Naive thymus-derived CD4-positive, alpha-beta T cell (primary cell): ENCODE results near the gene DLL1. TPM values are rescaled to one million over a fixed set of nuclear protein-coding genes. Genes with fewer than 3 reads are reported as not detected.
A peak's percentile ranks its signal among the peaks of the same experiment; 100 is the strongest.

Experiments used
- ATAC-seq: fragments of 150-1000 bp; cut with Tn5 transposase; 2 replicates; pipeline ENCODE4 v1.10.0; 2021; ENCODE audit warnings: mild to moderate bottlenecking, moderate library complexity
- CTCF ChIA-PET: fragments of 350-600 bp; sonication (Branson Sonifier 250); formaldehyde crosslinking; loops from one replicate; lab custom pipeline; 2021; ENCODE audit warnings: antibody characterized with exemption; lab: Charles Lee
- POLR2A ChIA-PET: fragments of 350-600 bp; sonication (Branson Sonifier 250); formaldehyde crosslinking; loops from one replicate; lab custom pipeline; 2021; ENCODE audit warnings: antibody characterized with exemption, inconsistent platforms; lab: Charles Lee
- DNase-seq, 9 donors: peaks; one replicate each; pipeline versions ENCODE4 v3.0.0 to v3.0.0-alpha.2; 2020 to 2022; ENCODE audit warnings: mixed read lengths in 1 of 9
- H3K27ac ChIP-seq: one replicate; pipeline ENCODE4 v1.7.0; 2013; ENCODE audit warnings: mild to moderate bottlenecking, low read depth, low read length, moderate library complexity
- H3K27me3 ChIP-seq, 2 donors: one replicate each; pipeline ENCODE4 v1.7.0; 2013; ENCODE audit warnings: low read length in 2 of 2, mild to moderate bottlenecking in 2 of 2, moderate library complexity in 2 of 2; ENCODE audit not compliant: control insufficient read depth in 2 of 2, insufficient read depth in 2 of 2
- H3K36me3 ChIP-seq, 3 experiments: 1 replicate in 2 of 3; 2 replicates in 1 of 3; pipeline ENCODE4 v1.7.0; 2013; ENCODE audit warnings: low read length in 3 of 3, mild to moderate bottlenecking in 3 of 3, moderate library complexity in 1 of 3; ENCODE audit not compliant: insufficient read depth in 3 of 3, control insufficient read depth in 2 of 3
- H3K4me1 ChIP-seq, 2 donors: one replicate each; pipeline ENCODE4 v1.7.0; 2013; ENCODE audit warnings: low read length in 2 of 2, mild to moderate bottlenecking in 2 of 2, moderate library complexity in 1 of 2; ENCODE audit not compliant: control insufficient read depth in 2 of 2, insufficient read depth in 2 of 2
- H3K4me3 ChIP-seq: 2 replicates; pipeline ENCODE4 v1.7.0; 2013; ENCODE audit warnings: mild to moderate bottlenecking, low read length
- H3K9me3 ChIP-seq, 3 experiments: 1 replicate in 2 of 3; 2 replicates in 1 of 3; pipeline ENCODE4 v1.7.0; 2013; ENCODE audit warnings: low read length in 3 of 3; ENCODE audit not compliant: control insufficient read depth in 2 of 3
- H3K27ac Mint-ChIP-seq, 9 donors: one replicate each; pipeline ENCODE4 v1.8.0; 2020 to 2022; ENCODE audit warnings: mixed read lengths in 9 of 9, mild to moderate bottlenecking in 8 of 9, moderate library complexity in 5 of 9, inconsistent platforms in 2 of 9
- H3K27me3 Mint-ChIP-seq, 5 donors: one replicate each; pipeline ENCODE4 v1.8.0; 2021 to 2022; ENCODE audit warnings: mixed read lengths in 5 of 5, mild to moderate bottlenecking in 1 of 5
- H3K36me3 Mint-ChIP-seq, 5 donors: one replicate each; pipeline ENCODE4 v1.8.0; 2020 to 2022; ENCODE audit warnings: mixed read lengths in 5 of 5, mild to moderate bottlenecking in 3 of 5, inconsistent platforms in 1 of 5
- H3K4me1 Mint-ChIP-seq, 7 donors: one replicate each; pipeline ENCODE4 v1.8.0; 2020 to 2022; ENCODE audit warnings: mixed read lengths in 7 of 7, mild to moderate bottlenecking in 3 of 7, inconsistent platforms in 1 of 7
- H3K4me3 Mint-ChIP-seq, 10 donors: one replicate each; pipeline ENCODE4 v1.8.0; 2020 to 2022; ENCODE audit warnings: mild to moderate bottlenecking in 10 of 10, mixed read lengths in 10 of 10, moderate library complexity in 6 of 10, inconsistent platforms in 2 of 10
- H3K9me3 Mint-ChIP-seq, 11 donors: one replicate each; pipeline ENCODE4 v1.8.0; 2020 to 2022; ENCODE audit warnings: mixed read lengths in 11 of 11, mild to moderate bottlenecking in 4 of 11, inconsistent platforms in 1 of 11, moderate library complexity in 1 of 11
- intact Hi-C, 2 donors: fragments of 100-400 bp; cut with micrococcal nuclease; formaldehyde crosslinking; loops; one replicate each; pipeline ENCODE4 v1.15.1; 2023
- polyA plus RNA-seq, 2 donors: library from polyadenylated mRNA; unstranded; fragments of 300-500 nt; fragmentation: Illumina TruSeq; gene quantifications; one replicate each; pipeline ENCODE4 v1.2.3, GENCODE V29; 2021
- total RNA-seq, 6 experiments: library from RNA in 5 of 6; stranded (reverse) in 5 of 6; gene quantifications; 1 replicate in 5 of 6; 2 replicates in 1 of 6; pipeline ENCODE4 v1.2.3 and lab custom pipeline; 2021 to 2026

Gene DLL1
- total and polyA plus RNA-seq, 7 experiments from 2014 or later = 0.19 to 12.9 (median 3.3) TPM

DNA sequence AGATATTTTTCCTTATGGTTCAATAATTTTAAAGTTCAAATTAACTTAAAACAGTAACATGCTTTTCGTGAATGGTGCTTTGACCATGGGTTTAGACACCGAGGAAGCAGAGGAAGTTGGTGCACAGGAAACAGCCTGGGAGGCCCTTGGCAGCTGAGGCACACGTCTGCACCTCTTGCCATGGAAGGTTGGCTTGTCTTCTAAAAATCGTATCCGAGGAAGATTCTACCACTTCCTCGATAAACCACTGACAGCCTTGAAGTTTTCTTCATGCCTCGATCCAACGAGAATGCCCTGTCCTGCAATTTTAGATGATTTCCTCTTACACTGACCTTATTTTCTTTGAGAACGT is 12.2 kb downstream of the DLL1 start:
- Histone ChIP-seq H3K4me3 (peak overlapping the region; percentile 15), H3K27ac (peak overlapping the region; percentile 41), H3K4me1 (peaks cover 5 to 31% of the 10 kb centered on the region in 2 donors), H3K27me3 (no peaks in the 10 kb centered on the region), H3K9me3 (peaks cover 0 to 31% (median 0%) of the 10 kb centered on the region in 3 experiments), H3K36me3 (peaks cover 0 to 3% (median 0%) of the 10 kb centered on the region in 3 experiments)
- DNase-seq = peak in 4 of 9 donors; percentile 26 to 37 (median 34)
- peaks cover 0 to 57% (median 0%) of the 10 kb centered on the region in 5 donors for H3K27me3 Mint-ChIP-seq
- POLR2A ChIA-PET = interaction anchor here (0.8 to 4.4 kb wide), 3 partner anchors 8 to 12 kb away, joined by 3 to 22 read pairs (median 4); partner anchors contain the start of gene DLL1
- peak overlapping the region in 9 of 10 donors; percentile 54 to 82 (median 65) for H3K4me3 Mint-ChIP-seq
- peak overlapping the region in 8 of 9 donors; percentile 71 to 94 (median 80) for H3K27ac Mint-ChIP-seq
- CTCF ChIA-PET = interaction anchor here (1.7 kb wide), 1 partner anchor 13 kb away, joined by 5 read pairs; the partner anchor contains the start of gene DLL1
- peaks cover 0 to 21% (median 15%) of the 10 kb centered on the region in 5 donors for H3K36me3 Mint-ChIP-seq
- intact Hi-C loops = no loop called here
- H3K9me3 Mint-ChIP-seq = peaks cover 0 to 37% (median 8%) of the 10 kb centered on the region in 11 donors
- peaks cover 10 to 53% (median 28%) of the 10 kb centered on the region in 7 donors for H3K4me1 Mint-ChIP-seq
- peak; percentile 40 for ATAC-seq

DNA sequence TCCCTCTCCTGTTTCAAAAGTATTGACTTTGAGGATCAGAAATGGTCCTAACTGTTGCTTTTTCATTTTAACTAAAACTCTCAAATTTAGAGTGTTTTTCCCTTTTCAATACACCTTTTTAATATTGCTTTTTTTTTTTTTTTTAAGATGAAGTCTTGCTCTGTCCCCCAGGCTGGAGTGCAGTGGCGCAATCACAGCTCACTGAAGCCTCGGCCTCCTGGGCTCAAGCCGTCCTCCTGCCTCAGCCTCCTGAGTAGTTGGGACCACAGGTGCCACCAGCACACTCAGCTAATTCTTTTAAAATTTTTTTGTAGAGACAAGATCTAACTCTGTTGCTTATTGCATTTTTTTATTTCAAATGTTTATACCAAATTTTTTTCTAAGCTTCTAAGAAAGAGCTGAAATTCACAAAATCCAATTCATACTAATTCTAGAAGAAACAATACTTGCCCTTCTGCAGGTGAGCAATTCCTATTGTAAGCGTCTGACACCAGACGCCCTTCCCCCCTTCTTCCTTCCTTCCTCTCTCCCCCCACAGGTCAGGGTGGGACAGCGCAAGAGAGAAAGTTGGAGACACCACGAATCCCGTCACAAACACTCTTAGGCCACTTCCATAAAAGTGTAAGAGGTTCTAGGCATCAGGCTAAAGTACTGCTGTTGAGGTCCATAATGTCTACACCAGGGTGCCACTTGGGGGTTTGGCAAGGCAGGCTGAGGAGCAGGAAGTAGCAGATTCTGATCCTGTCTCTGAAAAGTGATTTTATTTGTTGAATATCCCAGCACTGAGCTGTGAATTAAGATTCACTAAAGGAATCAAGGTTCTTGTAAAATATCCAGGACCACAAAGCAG is 12.8 kb downstream of the DLL1 start:
- peaks cover 0 to 5% (median 0%) of the 10 kb centered on the region in 3 experiments for H3K36me3 ChIP-seq
- H3K27me3 Mint-ChIP-seq = peaks cover 0 to 61% (median 0%) of the 10 kb centered on the region in 5 donors
- H3K4me1 ChIP-seq = peaks cover 5 to 31% of the 10 kb centered on the region in 2 donors
- peaks cover 0 to 33% (median 0%) of the 10 kb centered on the region in 3 experiments for H3K9me3 ChIP-seq
- no peak overlapping the region for H3K4me3 ChIP-seq
- H3K27ac ChIP-seq = peak overlapping the region; percentile 41
- POLR2A ChIA-PET = interaction anchor here (0.8 to 4.4 kb wide), 2 partner anchors 9 to 13 kb away, joined by 3 to 22 read pairs; partner anchors contain the start of gene DLL1
- H3K4me3 Mint-ChIP-seq = peak overlapping the region in 9 of 10 donors; percentile 54 to 82 (median 65)
- ATAC-seq (no peak), DNase-seq (peak in 1 of 9 donors; percentile 24)
- no peaks in the 10 kb centered on the region for H3K27me3 ChIP-seq
- peak overlapping the region in 8 of 9 donors; percentile 71 to 94 (median 80) for H3K27ac Mint-ChIP-seq
- CTCF ChIA-PET = interaction anchor here (0.7 to 1.7 kb wide), 2 partner anchors 13 to 758 kb away, joined by 5 to 6 read pairs; partner anchors contain the start of gene DLL1
- peaks cover 12 to 56% (median 32%) of the 10 kb centered on the region in 7 donors for H3K4me1 Mint-ChIP-seq
- H3K9me3 Mint-ChIP-seq = peaks cover 0 to 41% (median 8%) of the 10 kb centered on the region in 11 donors
- peaks cover 0 to 22% (median 16%) of the 10 kb centered on the region in 5 donors for H3K36me3 Mint-ChIP-seq
- intact Hi-C loops = no loop called here

DNA sequence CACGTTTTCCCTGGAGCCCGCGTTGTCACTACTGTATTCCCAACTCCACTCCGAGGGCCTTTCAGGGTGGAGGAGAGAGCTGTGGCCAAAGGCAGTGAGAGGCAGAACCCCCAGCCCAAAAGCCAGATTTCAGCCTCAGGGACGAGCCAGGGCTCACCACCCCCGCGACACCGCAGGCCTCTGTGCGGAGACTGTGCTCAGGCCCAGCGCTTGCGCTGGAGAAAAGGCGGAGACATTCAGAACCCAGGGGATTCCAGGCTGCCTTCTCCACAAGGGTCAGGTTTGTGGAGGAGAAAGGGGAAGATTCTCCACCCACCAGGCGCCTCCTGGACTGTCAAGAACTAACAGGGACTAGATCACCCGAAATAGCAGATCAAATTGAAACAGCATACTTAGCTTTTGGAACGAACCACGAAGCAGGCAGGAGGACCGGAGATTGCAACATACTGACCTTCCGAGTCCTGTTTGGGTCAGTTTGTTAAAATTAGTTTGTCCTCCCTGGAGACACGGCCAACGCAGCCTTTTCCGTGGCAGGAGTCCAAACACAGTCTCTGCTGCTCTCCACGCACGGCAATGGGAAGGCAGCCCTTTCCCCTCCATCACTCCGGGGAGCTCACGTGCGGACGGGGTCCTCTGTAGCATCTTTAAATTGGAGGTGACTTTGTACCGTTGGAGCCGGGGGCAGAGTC is 14.4 kb downstream of the DLL1 start:
- Histone ChIP-seq H3K27ac (no peak overlapping the region), H3K36me3 (peaks cover 0 to 5% (median 0%) of the 10 kb centered on the region in 3 experiments), H3K9me3 (peaks cover 0 to 33% (median 0%) of the 10 kb centered on the region in 3 experiments), H3K27me3 (no peaks in the 10 kb centered on the region), H3K4me3 (no peak overlapping the region), H3K4me1 (peaks cover 16 to 44% of the 10 kb centered on the region in 2 donors)
- H3K27me3 Mint-ChIP-seq = peaks cover 0 to 67% (median 0%) of the 10 kb centered on the region in 5 donors
- POLR2A ChIA-PET = interaction anchor here (0.6 to 0.9 kb wide), 2 partner anchors 14 to 524 kb away, joined by 3 read pairs; partner anchors contain the start of gene DLL1
- no peak for ATAC-seq
- peaks cover 0 to 51% (median 14%) of the 10 kb centered on the region in 11 donors for H3K9me3 Mint-ChIP-seq
- H3K4me1 Mint-ChIP-seq = peaks cover 21 to 71% (median 43%) of the 10 kb centered on the region in 7 donors
- peaks cover 0 to 24% (median 20%) of the 10 kb centered on the region in 5 donors for H3K36me3 Mint-ChIP-seq
- no peak for DNase-seq
- H3K4me3 Mint-ChIP-seq = peak overlapping the region in 1 of 10 donors; percentile 41
- peak overlapping the region in 1 of 9 donors; percentile 24 for H3K27ac Mint-ChIP-seq
- intact Hi-C loops = no loop called here
- CTCF ChIA-PET = no interaction called here

DNA sequence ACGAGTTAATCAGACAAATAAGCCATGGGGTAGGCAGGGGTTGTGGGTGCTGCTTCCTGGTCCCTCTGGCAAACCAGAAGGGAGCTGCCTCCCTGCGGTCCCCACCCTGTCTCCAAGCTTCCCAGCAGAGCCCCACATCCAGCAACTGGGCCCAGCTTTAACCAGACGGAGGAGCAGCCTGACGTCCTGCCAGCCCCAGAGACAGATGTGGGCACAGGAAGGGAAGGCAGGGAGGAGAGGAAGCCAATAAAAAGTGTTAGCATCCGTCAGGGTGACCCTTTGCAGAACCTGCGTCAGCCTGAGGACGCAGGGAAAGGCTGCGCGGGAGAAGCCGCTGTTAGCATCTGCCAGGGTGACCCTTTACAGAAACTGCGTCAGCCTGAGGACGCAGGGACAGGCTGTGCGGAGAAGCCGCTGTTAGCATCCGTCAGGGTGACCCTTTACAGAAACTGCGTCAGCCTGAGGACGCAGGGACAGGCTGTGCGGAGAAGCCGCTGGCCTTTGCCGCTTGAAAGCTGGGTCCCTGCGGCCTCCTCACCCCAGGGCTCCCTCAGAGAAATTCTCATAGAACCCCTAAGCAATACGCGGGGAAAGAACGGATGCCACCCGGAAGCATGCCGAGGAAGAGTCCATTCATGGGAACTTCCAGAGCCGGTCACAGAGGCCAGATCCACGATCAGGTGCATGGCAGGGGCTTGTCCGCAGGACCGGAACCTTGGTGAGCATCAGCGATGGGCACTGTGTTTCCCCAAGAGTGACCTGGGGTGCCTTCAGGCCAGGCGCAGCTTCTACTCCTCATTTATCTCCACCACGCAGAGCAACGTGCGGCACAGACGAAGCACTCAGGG is 15.9 kb downstream of the DLL1 start:
- POLR2A ChIA-PET = no interaction called here
- Histone ChIP-seq H3K27ac (no peak overlapping the region), H3K27me3 (no peaks in the 10 kb centered on the region), H3K4me1 (peaks cover 20 to 49% of the 10 kb centered on the region in 2 donors), H3K36me3 (peaks cover 0 to 5% (median 0%) of the 10 kb centered on the region in 3 experiments), H3K9me3 (peaks cover 0 to 33% (median 0%) of the 10 kb centered on the region in 3 experiments), H3K4me3 (no peak overlapping the region)
- peaks cover 0 to 51% (median 15%) of the 10 kb centered on the region in 11 donors for H3K9me3 Mint-ChIP-seq
- peaks cover 25 to 68% (median 51%) of the 10 kb centered on the region in 7 donors for H3K4me1 Mint-ChIP-seq
- peak overlapping the region in 3 of 9 donors; percentile 17 to 43 (median 21) for H3K27ac Mint-ChIP-seq
- H3K36me3 Mint-ChIP-seq = peaks cover 0 to 24% (median 20%) of the 10 kb centered on the region in 5 donors
- intact Hi-C loops = loop anchor here in 1 of 2 donors (5.0 kb wide), 1 partner anchor 188 kb away; no protein-coding TSS in a partner anchor
- DNase-seq = no peak
- peaks cover 0 to 75% (median 0%) of the 10 kb centered on the region in 5 donors for H3K27me3 Mint-ChIP-seq
- CTCF ChIA-PET = no interaction called here
- ATAC-seq = no peak
- H3K4me3 Mint-ChIP-seq = no peak overlapping the region

DNA sequence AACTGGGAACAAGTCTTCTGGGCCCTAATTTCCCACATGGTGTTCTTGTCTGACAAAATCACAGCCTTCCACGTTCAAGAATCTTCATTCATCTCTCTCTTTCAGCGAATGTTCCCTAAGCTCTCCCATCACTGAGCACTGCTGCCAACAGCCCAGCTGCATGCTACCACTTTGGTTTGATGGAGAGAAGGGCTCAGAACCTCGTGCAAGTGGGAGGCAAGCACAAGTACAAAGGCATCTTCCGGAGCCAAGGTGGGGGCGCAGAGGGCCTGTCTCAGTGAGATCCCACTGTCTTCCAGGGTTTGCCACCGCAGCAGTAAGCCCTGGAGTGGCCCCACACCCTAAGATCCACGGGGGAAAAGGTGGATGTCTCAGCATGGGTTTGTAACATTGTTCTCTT is 17.2 kb downstream of the DLL1 start:
- no peak for ATAC-seq
- peaks cover 0 to 51% (median 15%) of the 10 kb centered on the region in 11 donors for H3K9me3 Mint-ChIP-seq
- peaks cover 0 to 73% (median 0%) of the 10 kb centered on the region in 5 donors for H3K27me3 Mint-ChIP-seq
- peaks cover 19 to 57% (median 41%) of the 10 kb centered on the region in 7 donors for H3K4me1 Mint-ChIP-seq
- DNase-seq = no peak
- intact Hi-C loops = loop anchor here in 1 of 2 donors (5.0 kb wide), 1 partner anchor 186 kb away; no protein-coding TSS in a partner anchor
- Histone ChIP-seq H3K4me1 (peaks cover 19 to 36% of the 10 kb centered on the region in 2 donors), H3K36me3 (peaks cover 0 to 5% (median 0%) of the 10 kb centered on the region in 3 experiments), H3K9me3 (peaks cover 0 to 33% (median 0%) of the 10 kb centered on the region in 3 experiments), H3K27ac (no peak overlapping the region), H3K27me3 (no peaks in the 10 kb centered on the region), H3K4me3 (no peak overlapping the region)
- POLR2A ChIA-PET = interaction anchor here (0.8 to 3.9 kb wide), 2 partner anchors 33 to 185 kb away, joined by 3 to 23 read pairs; partner anchors contain the start of gene FAM120B
- H3K4me3 Mint-ChIP-seq = peak overlapping the region in 7 of 10 donors; percentile 4 to 86 (median 55)
- peaks cover 0 to 24% (median 20%) of the 10 kb centered on the region in 5 donors for H3K36me3 Mint-ChIP-seq
- CTCF ChIA-PET = no interaction called here
- H3K27ac Mint-ChIP-seq = peak overlapping the region in 8 of 9 donors; percentile 43 to 78 (median 66)
